CD4-positive, alpha-beta T cell treated with Interleukin-15 for 4 hours (primary cell): ENCODE measurements around the gene DLG2.

Experiments used
- DNase-seq: peaks from one replicate; pipeline ENCODE4 v3.0.0-alpha.2; 2020; ENCODE audit warnings: low spot score

Gene DLG2

GRCh38 chr11:83678831-83679584, 1948.1 kb downstream of the DLG2 start:
- DNase-seq, result no peak

- no peak for DNase-seq
Measured at GRCh38 chr11:83677730-83678129, 1949.4 kb downstream of the DLG2 start.

GRCh38 chr11:83676056-83676601, 1951.0 kb downstream of the DLG2 start:
- no peak for DNase-seq

- DNase-seq, result no peak
Measured at GRCh38 chr11:83674102-83674896, 1952.8 kb downstream of the DLG2 start.

GRCh38 chr11:83671289-83671688, 1955.9 kb downstream of the DLG2 start:
- DNase-seq, result no peak

GRCh38 chr11:83666149-83666548, 1961.0 kb downstream of the DLG2 start:
- no peak for DNase-seq

- DNase-seq, result no peak
Measured at GRCh38 chr11:83663988-83664387, 1963.2 kb downstream of the DLG2 start.

- DNase-seq, result no peak
Measured at GRCh38 chr11:83663446-83663845, 1963.7 kb downstream of the DLG2 start.

GRCh38 chr11:83662494-83662893, 1964.7 kb downstream of the DLG2 start:
- DNase-seq, result no peak

GRCh38 chr11:83661491-83662350, 1965.4 kb downstream of the DLG2 start:
- DNase-seq, result no peak

GRCh38 chr11:83659466-83659865, 1967.7 kb downstream of the DLG2 start:
- DNase-seq, result no peak

- DNase-seq, result no peak
Measured at GRCh38 chr11:83656796-83657330, 1970.3 kb downstream of the DLG2 start.

- no peak for DNase-seq
Measured at GRCh38 chr11:83655976-83656375, 1971.2 kb downstream of the DLG2 start.

GRCh38 chr11:83649528-83649855, 1977.7 kb downstream of the DLG2 start:
- no peak for DNase-seq

GRCh38 chr11:83648610-83649527, 1978.3 kb downstream of the DLG2 start:
- DNase-seq, result no peak

GRCh38 chr11:83645561-83645960, 1981.6 kb downstream of the DLG2 start:
- DNase-seq, result no peak

- DNase-seq, result no peak
Measured at GRCh38 chr11:83643115-83643514, 1984.0 kb downstream of the DLG2 start.

- DNase-seq, result no peak
Measured at GRCh38 chr11:83642500-83642899, 1984.6 kb downstream of the DLG2 start.

GRCh38 chr11:83641511-83641910, 1985.6 kb downstream of the DLG2 start:
- no peak for DNase-seq

GRCh38 chr11:83639995-83640758, 1987.0 kb downstream of the DLG2 start:
- DNase-seq, result no peak
